IPS-18c (cell line): ENCODE results near the gene SERPINE2.

Source experiments
- H3K4me3 ChIP-seq: 2 replicates; pipeline ENCODE4 v1.7.0; 2013; ENCODE audit warnings: low read depth, mild to moderate bottlenecking, low read length, moderate library complexity; ENCODE audit not compliant: insufficient read depth
- H3K9me3 ChIP-seq: one replicate; pipeline ENCODE4 v1.6.1; 2013; ENCODE audit warnings: mild to moderate bottlenecking, low read length, moderate library complexity; ENCODE audit not compliant: control insufficient read depth, insufficient read depth

SERPINE2 gene, protein sequence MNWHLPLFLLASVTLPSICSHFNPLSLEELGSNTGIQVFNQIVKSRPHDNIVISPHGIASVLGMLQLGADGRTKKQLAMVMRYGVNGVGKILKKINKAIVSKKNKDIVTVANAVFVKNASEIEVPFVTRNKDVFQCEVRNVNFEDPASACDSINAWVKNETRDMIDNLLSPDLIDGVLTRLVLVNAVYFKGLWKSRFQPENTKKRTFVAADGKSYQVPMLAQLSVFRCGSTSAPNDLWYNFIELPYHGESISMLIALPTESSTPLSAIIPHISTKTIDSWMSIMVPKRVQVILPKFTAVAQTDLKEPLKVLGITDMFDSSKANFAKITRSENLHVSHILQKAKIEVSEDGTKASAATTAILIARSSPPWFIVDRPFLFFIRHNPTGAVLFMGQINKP

DNA sequence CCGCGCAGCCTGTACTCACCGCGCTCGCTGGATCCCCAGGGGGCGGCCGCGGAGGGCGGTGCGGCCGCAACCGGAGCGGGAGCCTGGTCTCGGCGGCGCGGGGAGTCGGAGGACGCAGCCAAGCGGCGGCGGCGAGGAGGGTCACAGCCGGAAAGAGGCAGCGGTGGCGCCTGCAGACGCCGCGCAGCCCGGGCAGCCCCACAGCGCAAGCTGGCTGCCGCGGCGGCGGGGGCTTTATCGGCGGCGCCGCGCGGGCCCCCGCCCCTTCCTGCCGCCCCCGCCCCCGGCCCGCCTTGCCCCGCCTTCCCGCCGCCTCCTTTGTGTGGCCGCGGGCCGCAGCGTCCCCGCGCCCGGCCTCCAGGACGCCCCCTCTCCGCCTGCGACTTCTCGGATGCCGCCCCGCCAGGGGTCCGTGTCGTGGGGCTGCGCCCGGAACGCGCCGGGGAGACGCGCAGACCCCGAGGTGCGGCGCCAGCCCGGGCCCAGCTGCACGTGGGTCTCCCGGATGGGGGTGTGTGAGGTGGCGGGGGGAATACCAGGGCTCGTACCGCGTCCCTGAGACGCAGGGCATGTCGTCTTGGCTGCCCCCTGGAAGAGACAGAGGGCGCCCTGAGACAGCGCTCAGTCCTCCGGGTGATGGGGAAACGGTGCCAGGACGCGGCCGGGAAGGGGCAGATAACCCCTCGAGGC lies at the start of gene SERPINE2:
Gene SERPINE2 (minus strand): TSS at position 207 of the 690 bp plus-strand sequence. CDS start 37,386 bp downstream, outside the sequence.
- Histone ChIP-seq H3K9me3 (no peaks in the 10 kb centered on the region), H3K4me3 (peak within 1 kb of the TSS; percentile 80)

DNA sequence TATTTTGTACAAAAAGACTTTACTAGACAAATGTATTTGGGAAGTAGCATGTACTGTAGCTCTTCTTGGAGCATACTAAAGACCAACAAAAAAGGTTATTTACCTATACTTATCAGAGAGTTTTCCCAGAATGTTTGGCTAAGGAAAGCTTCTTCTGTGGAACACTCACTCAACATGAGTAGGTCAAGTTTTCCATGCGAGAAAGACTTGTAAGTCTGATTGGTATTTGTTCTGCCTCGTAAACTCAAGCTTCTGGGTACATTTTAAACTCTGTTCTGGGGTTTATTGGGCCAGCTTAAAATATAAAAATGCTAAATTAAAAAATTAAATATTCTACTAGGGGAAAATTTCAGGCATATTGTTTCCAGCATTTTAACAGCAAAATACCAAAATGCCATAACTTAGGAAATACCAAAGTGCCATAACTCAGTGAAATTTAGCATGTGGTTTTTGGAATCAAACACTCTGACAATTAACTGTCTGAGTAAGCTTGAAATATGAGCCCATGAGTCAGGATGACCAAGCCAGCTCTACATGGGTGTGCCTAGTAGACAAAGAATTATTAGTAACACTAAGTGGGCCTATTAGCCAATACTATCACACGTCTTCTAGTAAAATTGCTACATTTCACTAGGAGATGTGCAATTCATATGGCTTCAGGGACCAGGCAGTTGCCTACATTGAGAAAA lies 47.3 kb upstream of the SERPINE2 start:
- Histone ChIP-seq H3K4me3 (no peak overlapping the region), H3K9me3 (no peaks in the 10 kb centered on the region)

DNA sequence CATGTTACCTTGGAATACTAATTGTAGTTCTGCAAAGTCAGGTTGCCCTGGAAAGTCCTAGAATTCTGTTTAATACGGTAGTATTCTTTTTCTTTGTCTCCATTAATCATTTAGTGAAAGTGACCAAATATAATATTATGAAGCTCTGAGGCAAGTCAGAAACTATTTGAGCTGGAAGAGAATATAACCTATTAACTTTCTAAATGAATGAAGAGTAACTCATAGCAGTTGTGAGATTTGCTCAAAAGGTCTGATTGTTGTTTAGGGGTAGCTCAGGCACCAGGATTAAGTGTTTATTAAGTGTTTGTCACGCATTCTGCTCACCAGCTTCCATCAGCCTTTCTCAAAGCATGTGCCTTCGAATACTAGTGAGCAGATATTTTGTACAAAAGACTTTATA lies 46.7 kb upstream of the SERPINE2 start:
- no peaks in the 10 kb centered on the region for H3K9me3 ChIP-seq
- H3K4me3 ChIP-seq: no peak overlapping the region

DNA sequence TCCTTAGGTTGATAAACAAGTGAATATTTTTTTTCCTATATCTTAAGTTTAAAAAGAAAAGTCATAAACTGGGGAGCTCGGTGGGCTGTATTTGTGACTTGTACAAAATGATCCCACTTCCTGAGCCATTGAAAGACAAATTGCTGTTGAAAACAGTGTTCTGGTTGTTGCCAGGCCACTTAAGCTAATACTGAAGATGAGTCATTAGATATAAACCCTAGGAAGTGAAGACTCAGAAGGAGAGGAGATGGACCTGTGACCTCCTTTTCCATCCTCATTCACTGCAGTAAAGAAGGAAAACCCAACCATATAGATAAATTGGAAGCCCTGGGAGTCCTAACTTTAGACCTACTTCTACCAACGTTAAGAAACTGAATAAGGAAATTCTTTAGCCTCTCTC lies 46.2 kb upstream of the SERPINE2 start:
- Histone ChIP-seq H3K9me3 (no peaks in the 10 kb centered on the region), H3K4me3 (no peak overlapping the region)

DNA sequence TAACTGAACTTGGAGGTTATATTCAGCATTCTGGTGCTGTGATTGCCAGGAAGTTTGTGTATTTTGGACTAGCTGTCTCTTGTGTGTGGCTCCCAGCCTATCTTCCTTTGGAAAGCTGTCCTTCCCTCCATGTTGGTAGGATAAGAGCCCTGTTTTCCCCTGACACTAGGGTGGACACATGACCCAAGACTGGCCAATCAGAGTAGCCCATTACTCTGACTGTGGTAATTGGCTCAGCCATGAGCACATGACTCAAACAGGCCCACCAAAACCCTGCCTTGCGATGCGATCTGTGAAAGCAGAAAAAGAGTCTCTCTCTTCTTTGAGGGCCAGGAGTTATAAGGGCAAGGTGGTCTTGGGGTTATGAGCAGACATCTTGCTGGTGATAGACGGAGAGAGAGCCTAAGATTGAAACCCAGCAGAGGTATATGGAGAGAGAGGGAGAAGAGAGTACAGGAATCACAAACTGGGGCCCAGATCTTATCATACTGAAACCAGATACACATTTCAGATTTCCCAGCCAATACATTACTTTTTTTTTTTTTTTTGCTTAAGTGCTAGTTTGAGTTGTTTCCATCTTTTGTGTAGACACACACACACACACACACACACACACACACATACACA lies 45.3 kb upstream of the SERPINE2 start:
- Histone ChIP-seq H3K9me3 (no peaks in the 10 kb centered on the region), H3K4me3 (no peak overlapping the region)

DNA sequence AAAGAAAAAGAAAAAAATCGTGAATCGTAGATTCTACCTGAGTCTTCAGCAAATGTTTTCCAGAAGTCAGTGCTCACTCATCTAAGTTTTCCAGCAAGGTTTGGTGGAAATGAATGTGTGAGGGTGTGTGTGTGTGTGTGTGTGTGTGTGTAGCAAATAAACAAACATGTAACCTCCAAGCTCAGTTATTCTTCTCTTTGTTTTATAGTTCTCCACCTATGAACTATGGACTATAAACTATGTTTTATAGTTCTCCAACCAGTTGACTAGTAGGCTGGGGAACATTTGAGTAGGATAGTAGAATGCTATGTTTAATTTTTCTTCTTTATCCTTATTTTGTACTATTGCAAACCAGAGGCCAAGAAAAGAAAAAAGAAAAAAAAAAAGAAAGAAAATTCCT lies 44.6 kb upstream of the SERPINE2 start:
- Histone ChIP-seq H3K4me3 (no peak overlapping the region), H3K9me3 (no peaks in the 10 kb centered on the region)

DNA sequence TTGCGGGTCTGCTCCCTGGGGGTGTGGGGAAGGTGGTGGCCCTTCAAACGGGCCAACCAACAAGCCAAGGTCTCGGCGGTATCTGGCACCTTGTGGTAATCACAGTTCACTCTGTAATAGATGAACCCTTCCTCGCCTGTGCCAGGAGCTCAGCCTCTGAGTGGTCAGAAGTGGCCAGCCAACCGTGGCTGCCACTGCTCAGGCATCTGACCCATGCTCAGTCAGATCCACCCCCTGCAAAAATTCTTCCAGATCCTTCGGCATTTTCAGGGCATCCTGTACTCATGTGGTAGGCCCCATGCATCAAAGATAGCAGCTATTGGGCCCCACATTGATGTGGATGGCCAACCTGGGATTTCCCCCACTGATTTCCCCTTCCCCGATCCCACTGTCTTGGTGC lies 39.6 kb upstream of the SERPINE2 start:
- Histone ChIP-seq H3K9me3 (no peaks in the 10 kb centered on the region), H3K4me3 (no peak overlapping the region)

DNA sequence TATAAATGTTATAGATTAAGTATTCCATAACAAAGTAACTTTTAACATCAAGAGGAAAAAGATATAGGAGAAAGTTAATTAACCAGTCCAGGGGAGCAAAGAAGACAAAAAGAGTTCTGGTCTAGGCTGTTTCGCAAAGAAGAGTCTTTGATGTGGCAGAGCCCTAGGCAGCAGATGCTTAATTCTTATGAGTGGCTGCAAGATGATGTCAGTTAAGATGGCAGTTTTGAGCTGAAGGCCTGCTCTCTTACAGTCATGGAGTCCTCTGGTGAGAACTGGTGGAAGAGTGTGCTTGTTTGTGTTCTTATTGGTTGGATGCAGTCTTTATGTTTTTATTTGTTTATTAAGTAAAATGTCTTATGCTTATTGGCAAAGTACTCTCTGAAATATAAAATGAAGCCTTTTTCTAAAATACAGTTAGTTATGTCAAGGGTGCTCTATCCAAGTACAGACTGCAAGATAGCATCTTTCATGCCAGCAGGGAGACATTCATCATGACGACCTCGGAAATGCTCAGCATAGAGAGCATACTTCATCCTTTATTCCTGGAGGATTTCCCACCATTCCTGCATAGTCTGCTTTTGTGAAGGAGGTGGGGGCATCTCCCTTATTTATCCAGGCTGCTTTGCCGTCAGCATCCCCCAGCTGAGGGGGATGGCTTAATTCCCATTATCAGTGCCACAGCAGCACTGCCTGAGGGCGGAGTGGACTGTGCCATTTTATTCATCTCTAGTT lies 38.9 kb upstream of the SERPINE2 start:
- Histone ChIP-seq H3K9me3 (no peaks in the 10 kb centered on the region), H3K4me3 (no peak overlapping the region)

DNA sequence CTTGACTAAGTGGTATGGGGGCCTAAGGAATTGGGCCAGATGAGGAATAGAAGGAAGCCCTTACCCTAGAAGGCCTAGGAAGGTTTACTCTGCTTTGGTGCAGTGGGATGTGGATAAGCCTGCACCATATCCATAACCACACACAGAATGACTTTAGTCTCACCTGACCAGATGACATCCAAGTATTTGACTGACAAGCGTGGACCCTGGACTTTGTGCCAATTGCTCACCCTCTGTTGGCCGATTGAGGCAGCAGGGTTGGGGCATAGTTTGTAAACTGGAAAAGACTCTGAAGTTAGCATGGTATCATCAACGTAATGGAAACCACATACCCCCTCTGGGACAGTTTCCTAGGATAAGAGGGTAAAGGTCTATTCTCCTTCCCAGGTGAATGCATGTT lies 36.5 kb upstream of the SERPINE2 start:
- Histone ChIP-seq H3K9me3 (no peaks in the 10 kb centered on the region), H3K4me3 (no peak overlapping the region)

DNA sequence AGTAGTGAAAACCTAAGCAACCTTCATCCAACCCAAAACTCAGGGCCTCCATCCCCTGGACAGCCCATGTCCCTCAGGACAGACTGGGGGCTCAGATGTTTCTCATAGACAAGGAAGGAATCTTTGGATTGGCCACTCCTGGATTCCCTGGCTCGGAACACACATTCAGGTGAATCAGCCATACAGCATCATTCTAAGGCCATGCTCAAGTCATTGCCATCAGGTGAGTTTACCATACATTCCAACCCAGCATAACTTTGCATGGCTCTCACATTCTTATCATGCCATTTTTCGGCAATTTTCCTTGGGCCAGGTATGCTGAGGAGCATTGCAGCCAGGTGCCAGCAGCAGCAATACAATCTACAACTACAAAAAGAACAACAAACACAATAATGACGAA lies 34.6 kb upstream of the SERPINE2 start:
- Histone ChIP-seq H3K9me3 (no peaks in the 10 kb centered on the region), H3K4me3 (no peak overlapping the region)

DNA sequence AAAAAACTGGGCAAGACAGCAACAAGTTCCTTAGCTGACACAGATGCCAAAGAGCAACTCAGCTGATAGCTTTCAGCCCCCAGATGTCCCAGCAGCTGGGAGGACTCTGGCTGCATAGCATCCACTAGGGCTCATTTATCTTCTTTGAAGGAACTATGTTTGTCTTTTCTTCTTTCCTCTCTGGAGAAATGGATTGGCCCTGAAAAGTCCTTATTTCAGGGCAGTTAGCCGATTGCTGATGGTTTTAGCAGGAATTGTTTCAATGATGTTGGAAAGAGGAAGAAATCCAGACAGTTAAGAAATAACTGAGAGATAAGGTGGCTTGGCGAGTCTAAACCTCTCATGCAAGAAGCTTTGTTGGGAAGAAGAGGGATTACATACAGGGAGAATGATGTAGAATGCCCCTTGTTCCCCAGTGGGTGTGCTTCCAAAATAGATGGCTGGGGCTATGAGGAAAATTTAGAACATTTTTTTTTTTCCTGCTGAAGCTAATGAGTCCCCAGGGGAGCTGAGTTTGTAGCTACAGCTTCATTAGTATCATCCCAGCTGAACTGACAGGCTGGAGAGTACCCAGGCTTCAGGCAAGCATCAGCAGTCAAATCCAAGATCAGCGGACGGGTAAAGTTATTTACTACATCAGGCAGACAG lies 33.6 kb upstream of the SERPINE2 start:
- H3K9me3 ChIP-seq: no peaks in the 10 kb centered on the region
- H3K4me3 ChIP-seq: no peak overlapping the region

DNA sequence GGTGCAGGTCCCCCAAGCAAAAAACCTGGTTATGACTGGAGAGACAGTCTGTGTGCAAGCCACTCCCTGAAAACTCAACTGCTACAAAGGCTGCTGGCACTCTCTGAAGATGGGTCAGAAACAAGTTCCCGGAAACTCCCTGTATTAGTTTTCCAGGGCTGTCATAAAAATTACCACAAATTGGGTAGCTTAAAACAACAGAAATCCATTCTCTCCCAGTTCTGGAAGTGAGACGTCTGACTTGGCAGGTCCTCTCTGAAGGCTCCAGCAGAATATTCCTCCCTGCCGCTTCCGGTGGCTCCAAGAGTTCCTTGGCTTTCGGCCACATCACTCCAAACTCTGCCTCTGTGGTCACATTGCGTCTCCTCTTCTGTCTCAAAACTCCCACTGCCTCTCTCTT lies 30.1 kb upstream of the SERPINE2 start:
- Histone ChIP-seq H3K4me3 (no peak overlapping the region), H3K9me3 (no peaks in the 10 kb centered on the region)

DNA sequence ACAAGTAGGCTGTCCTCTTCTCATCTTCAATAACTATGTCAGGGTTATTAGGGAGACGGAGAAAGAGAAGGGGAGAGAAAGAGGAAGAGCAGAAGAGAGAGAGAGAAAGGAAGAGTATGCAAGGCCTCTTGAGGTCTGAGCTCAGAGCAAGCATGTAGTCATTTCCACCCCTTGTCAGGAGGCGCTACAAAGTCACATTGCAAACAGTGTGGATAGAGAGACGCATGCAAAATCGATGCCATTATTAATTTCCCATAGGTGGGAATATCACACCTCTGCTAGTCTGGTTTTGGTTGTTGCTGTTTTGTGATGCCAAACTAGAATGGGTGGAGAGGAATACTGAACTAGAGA lies 24.2 kb upstream of the SERPINE2 start:
- H3K9me3 ChIP-seq: no peaks in the 10 kb centered on the region

DNA sequence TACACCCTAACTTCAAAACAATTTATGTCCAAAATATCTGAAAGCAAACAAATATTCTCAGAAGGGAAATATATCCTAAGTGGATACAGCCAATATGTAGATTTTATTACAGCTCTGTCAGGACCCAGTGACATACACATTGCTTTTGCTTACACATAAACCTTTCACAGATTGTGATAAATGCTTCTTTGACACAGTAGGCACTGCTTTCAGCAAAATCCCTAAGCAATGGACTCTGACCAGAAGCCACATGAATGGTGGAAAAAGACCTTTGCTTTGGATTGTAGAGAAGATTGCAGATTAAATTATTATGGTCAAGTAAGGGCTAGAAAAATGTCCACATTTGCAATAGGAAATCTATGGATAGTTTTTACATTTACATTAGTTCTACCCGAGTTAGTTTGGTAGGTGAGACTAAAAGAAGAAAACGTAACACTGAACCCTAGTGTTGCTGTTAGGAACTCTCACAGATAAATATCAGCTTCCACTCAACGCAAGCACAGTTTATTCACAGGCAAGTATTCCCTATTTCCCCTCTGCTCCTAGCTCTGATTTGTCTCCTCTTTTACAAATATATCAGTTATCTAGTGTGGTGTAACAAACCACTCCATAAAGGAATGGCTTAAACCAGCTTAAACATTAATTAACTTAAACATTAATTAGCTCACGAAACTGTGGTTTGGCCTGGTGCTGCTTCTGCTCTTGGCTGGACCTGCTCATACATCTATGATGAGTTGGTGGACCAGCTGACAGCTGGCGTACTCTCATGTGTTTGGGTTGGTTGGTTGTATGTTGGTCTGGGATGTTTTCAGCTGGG lies 23.6 kb upstream of the SERPINE2 start:
- Histone ChIP-seq H3K4me3 (no peak overlapping the region), H3K9me3 (no peaks in the 10 kb centered on the region)

More for the DNA sequence above, 24.2 kb upstream of the SERPINE2 start:
- H3K4me3 ChIP-seq: no peak overlapping the region

DNA sequence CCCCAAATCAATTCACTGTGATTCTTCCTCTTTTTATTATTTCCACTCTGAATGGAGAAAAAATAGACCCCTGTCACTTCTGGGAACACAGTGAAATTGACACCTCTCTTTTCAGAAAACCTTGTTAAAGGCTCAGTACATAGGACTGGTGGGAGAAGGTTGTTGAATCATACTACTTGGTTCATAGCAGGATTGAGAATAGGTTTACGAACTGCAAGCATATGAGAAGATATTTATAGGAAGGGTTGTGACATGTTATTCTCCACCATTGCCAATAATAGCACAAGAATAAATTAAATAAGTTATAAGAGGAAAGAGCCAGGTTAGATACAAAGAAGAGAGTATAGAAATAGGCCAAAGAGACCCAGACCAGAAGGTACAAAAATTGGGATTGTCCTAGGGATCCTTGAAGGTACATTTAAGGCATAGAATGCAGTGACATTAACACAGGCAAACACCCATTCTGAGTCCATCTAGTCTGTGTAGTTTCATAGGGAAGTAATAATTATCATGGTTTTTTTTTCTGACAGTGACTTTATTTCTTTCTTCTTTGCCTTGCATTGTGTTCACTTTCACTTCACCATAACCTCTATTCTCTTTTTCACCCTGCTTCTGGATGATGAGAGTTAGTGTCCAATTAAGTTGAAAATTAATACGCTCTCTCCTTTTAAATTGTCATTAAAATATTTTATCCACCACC lies 21.8 kb upstream of the SERPINE2 start:
- H3K4me3 ChIP-seq: no peak overlapping the region

More for the DNA sequence above, 21.8 kb upstream of the SERPINE2 start:
- no peaks in the 10 kb centered on the region for H3K9me3 ChIP-seq
